ENCODE results near the gene INPP5B. TPM values are rescaled to one million over a fixed set of nuclear protein-coding genes. Genes with fewer than 3 reads are reported as not detected.

INPP5B gene
- total and polyA plus RNA-seq, 2 experiments from 2014 or later: 6.9 to 29.1 TPM

GRCh38 chr1:37831109-37831508 is 115.7 kb downstream of the INPP5B start (continued):
- TF ChIP-seq CTCF (conservative IDR thresholded peaks at IDR 0.05; ENCODE audit: low read depth in 2 of 2) (no peak), NANOG (IDR thresholded peaks at IDR 0.05; ENCODE audit: borderline replicate concordance) (no peak)

DNA sequence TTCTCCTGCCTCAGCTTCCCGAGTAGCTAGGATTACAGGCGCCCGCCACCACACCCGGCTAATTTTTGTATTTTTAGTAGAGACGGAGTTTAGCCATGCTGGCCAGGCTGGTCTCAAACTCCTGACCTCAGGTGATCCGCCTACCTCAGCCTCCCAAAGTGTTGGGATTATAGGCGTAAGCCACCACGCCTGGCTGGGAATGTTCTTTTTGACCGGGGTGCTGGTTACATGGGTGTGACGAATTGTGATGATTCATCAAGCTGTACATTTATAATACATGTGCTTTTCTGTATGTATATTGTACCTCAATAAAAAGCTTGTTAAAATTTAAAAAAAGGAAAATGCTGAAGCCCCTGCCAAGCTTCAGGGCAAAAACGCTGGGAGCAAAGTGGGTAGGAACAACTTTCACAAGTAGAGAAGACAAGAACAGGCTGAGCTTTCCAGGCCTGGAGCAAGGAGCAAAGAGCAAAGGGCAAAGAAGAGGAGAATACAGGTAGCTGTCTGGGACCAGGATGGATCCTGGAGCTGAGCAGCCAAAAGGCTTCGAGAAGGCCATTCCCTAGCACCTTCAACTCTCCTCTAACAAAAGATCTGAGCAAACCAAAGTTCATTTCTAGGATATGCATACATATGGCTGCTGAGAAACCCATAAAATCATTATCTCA is 118.3 kb downstream of the INPP5B start:
- peaks cover 3% of the 10 kb centered on the region; the same call in 1 of the 2 replicates for H4K20me1 ChIP-seq (replicated peaks; ENCODE audit: insufficient read depth)
- no peaks in the 10 kb centered on the region for H3K79me2 ChIP-seq (replicated peaks; ENCODE audit: insufficient read depth)
- H3K9me2 ChIP-seq (ENCODE audit: insufficient read depth): no peaks in the 10 kb centered on the region
- Mint-ChIP-seq H3K4me3 (no peak overlapping the region), H3K27me3 (ENCODE audit: insufficient read depth, low read depth, poor library complexity) (no peaks in the 10 kb centered on the region), H3K9me3 (no peaks in the 10 kb centered on the region), H3K36me3 (ENCODE audit: low read depth) (peaks cover 30% of the 10 kb centered on the region), H3K27ac (no peak overlapping the region; the same call in 1 of the 2 replicates), H3K4me1 (no peaks in the 10 kb centered on the region)
- ATAC-seq (no peak), DNase-seq (ENCODE audit: low spot score) (no peak)
- H2AFZ ChIP-seq: no peak overlapping the region
- no peaks in the 10 kb centered on the region for H3F3A ChIP-seq (replicated peaks; ENCODE audit: low read depth)
- TF ChIP-seq ZNF114 (CRISPR knock-in tag; IDR thresholded peaks at IDR 0.05) (no peak), ETS1 (IDR thresholded peaks at IDR 0.05) (no peak)
- peaks cover 22% of the 10 kb centered on the region for H3K36me3 ChIP-seq (ENCODE audit: insufficient read depth)
- no peaks in the 10 kb centered on the region for H3K27me3 ChIP-seq (ENCODE audit: insufficient read depth)
- H3K27ac ChIP-seq (ENCODE audit: low read depth): no peak overlapping the region
- H3K4me2 ChIP-seq: no peak overlapping the region
- no peak overlapping the region for H3K4me3 ChIP-seq
- H3K4me1 ChIP-seq (ENCODE audit: insufficient read depth): no peaks in the 10 kb centered on the region

- H3K27me3 Mint-ChIP-seq (ENCODE audit: insufficient read depth, low read depth, poor library complexity): peaks cover 2% of the 10 kb centered on the region
- Histone ChIP-seq H3K4me1 (ENCODE audit: insufficient read depth) (no peaks in the 10 kb centered on the region), H3F3A (replicated peaks; ENCODE audit: low read depth) (no peaks in the 10 kb centered on the region), H3K9me2 (ENCODE audit: insufficient read depth) (no peaks in the 10 kb centered on the region), H4K20me1 (replicated peaks; ENCODE audit: insufficient read depth) (peaks cover 3% of the 10 kb centered on the region; the same call in 1 of the 2 replicates), H3K4me3 (no peak overlapping the region), H3K79me2 (replicated peaks; ENCODE audit: insufficient read depth) (no peaks in the 10 kb centered on the region), H3K4me2 (no peak overlapping the region), H3K27ac (ENCODE audit: low read depth) (no peak overlapping the region), H2AFZ (no peak overlapping the region), H3K27me3 (ENCODE audit: insufficient read depth) (no peaks in the 10 kb centered on the region), H3K36me3 (ENCODE audit: insufficient read depth) (peaks cover 21% of the 10 kb centered on the region; the same call in 1 of the 2 replicates)
- no peak overlapping the region for H3K4me3 Mint-ChIP-seq
- no peak overlapping the region for H3K27ac Mint-ChIP-seq
- DNase-seq (ENCODE audit: low spot score) (no peak), ATAC-seq (no peak)
- H3K36me3 Mint-ChIP-seq (ENCODE audit: low read depth): peaks cover 33% of the 10 kb centered on the region
- H3K4me1 Mint-ChIP-seq: no peaks in the 10 kb centered on the region
- H3K9me3 Mint-ChIP-seq: no peaks in the 10 kb centered on the region
- TF ChIP-seq ZNF462 (CRISPR knock-in tag; IDR thresholded peaks at IDR 0.05): no peak
- TF ChIP-seq ZNF331 (CRISPR knock-in tag; IDR thresholded peaks at IDR 0.05; ENCODE audit: low read depth): no peak
- TF ChIP-seq CREB1 (CRISPR knock-in tag; IDR thresholded peaks at IDR 0.05; ENCODE audit: low read depth): no peak
- no peak for TF ChIP-seq CTCF (conservative IDR thresholded peaks at IDR 0.05; ENCODE audit: low read depth in 2 of 2)
Observed at GRCh38 chr1:37825506-37825905, 121.3 kb downstream of the INPP5B start.
